Measurements from ENCODE around the gene KRCC1.

- no peak for TF ChIP-seq POLR2A (IDR thresholded peaks at IDR 0.05)
- no peak for TF ChIP-seq POLR2AphosphoS5 (IDR thresholded peaks at IDR 0.05)
- TF ChIP-seq CTCF (IDR thresholded peaks at IDR 0.05 in 8 of 11, conservative IDR thresholded peaks at IDR 0.05 in 3 of 11) = no peak
Measured at GRCh38 chr2:88082781-88083180, 27.2 kb upstream of the KRCC1 start.
